Ovary (tissue), 9 donors: ENCODE measurements around the gene FSD1L. TPM values are rescaled to one million over a fixed set of nuclear protein-coding genes. Genes with fewer than 3 reads are reported as not detected.

Source experiments
- DNase-seq, 5 donors: peaks; one replicate each; pipeline ENCODE4 v3.0.0-alpha.2; 2019 to 2020
- H3K27ac ChIP-seq, 2 donors: fragments of 200-600 bp; one replicate each; pipeline versions ENCODE4 v1.5.1 to v1.8.0; 2019 to 2022
- H3K27me3 ChIP-seq: fragments of 200-600 bp; one replicate; pipeline ENCODE4 v1.8.0; 2022
- H3K36me3 ChIP-seq: fragments of 200-600 bp; sonication (generic); one replicate; pipeline ENCODE4 v1.5.1; 2019
- H3K4me1 ChIP-seq: one replicate; pipeline ENCODE4 v1.8.1; 2013; ENCODE audit warnings: mild to moderate bottlenecking, moderate library complexity; ENCODE audit not compliant: insufficient read depth
- H3K4me3 ChIP-seq: fragments of 200-600 bp; sonication (generic); one replicate; pipeline ENCODE4 v1.5.1; 2017
- H3K9me3 ChIP-seq, 2 donors: fragments of 200-600 bp in 1 of 2; sonication (generic) in 1 of 2; one replicate each; pipeline versions ENCODE4 v1.5.1 to v1.8.1; 2013 to 2019; ENCODE audit warnings: mild to moderate bottlenecking in 1 of 2, moderate library complexity in 1 of 2
- EP300 ChIP-seq: sonication (generic); formaldehyde crosslinking; IDR thresholded peaks from one replicate; pipeline ENCODE4 v1.6.1; 2017; ENCODE audit warnings: antibody characterized with exemption
- POLR2A ChIP-seq: fragments of 450-650 bp; IDR thresholded peaks from one replicate; pipeline ENCODE4 v1.6.1; 2017; ENCODE audit warnings: antibody characterized with exemption, mild to moderate bottlenecking, moderate library complexity
- WGBS, 3 donors: extraction: QIAGEN DNeasy Blood & Tissue Kit in 1 of 3; methylation state at CpG; one replicate each; pipeline versions ENCODE4 v1.1.5 to v1.1.7; 2013 to 2017; 5-methylcytosine and 5-hydroxymethylcytosine counted together
- intact Hi-C, 4 donors: fragments of 100-400 bp; cut with DNase I; formaldehyde crosslinking; loops; one replicate each; pipeline versions ENCODE4 v1.11.0 to v1.15.1; 2022 to 2023
- polyA plus RNA-seq, 2 donors: library from polyadenylated mRNA; stranded (reverse); fragments of 200-250 nt in 1 of 2; fragments of 350-450 nt in 1 of 2; fragmentation: Illumina TruSeq in 1 of 2; extraction: RNeasy Lipid Tissue Mini Kit (QIAGEN cat#74804) in 1 of 2; gene quantifications; one replicate each; pipeline ENCODE4 v1.2.3, GENCODE V29; 2013 to 2014
- total RNA-seq, 7 donors: library from RNA; depleted of rRNA in 2 of 7; stranded (reverse); fragments of >200 nt in 2 of 7; fragmentation: NEBNext Ultra II Directional in 3 of 7; extraction: Animal tissue kit (Norgen Biotek cat#: 25700) in 3 of 7; gene quantifications; one replicate each; pipeline versions ENCODE4 v1.1.0 to v1.2.4, GENCODE V29; 2016 to 2023
- TF ChIP-seq, protein P1 (sequence below), 3 donors: fragments of 450-650 bp in 2 of 3; fragments of 200-600 bp in 1 of 3; IDR thresholded peaks; one replicate each; pipeline versions ENCODE4 v1.5.1 to v1.8.0; 2016 to 2022; ENCODE audit warnings: antibody characterized with exemption in 3 of 3, mild to moderate bottlenecking in 1 of 3
- donor health status: DM: no; HTN: no; CAD: no; lungs with moderate emphysema.
- donor health status: DM: no; HTN: no; CAD: no.
- donor health status: Bipolar disorder and iron deficiency.
- donor health status: DM: yes; HTN: yes; CAD: no.
- donor health status: DM: no; HTN: no; CAD: no.
- donor health status: DM: yes; HTN: yes; CAD: no.

FSD1L gene
- total and polyA plus RNA-seq, 9 donors = 1.4 to 7.6 (median 4.0) TPM

DNA sequence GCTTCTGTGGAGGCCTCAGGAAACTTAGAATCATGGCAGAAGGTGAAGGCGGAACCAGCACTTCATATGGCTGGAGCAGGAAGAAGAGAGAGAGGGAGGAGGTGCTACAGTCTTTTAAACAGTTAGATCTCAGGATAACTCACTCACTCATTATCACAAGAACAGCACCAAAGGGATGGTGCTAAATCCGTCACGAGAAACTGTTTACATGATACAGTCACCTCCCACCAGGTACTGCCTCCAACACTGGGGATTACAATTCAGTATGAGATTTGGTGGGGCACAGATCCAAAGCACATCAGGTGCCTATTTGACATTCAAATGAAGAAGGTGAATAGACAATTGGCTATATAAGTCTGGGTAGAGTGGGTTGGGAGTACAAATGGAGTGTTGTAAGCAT lies 145.3 kb downstream of the FSD1L start:
- DNase-seq = no peak
- Histone ChIP-seq H3K4me1 (no peaks in the 10 kb centered on the region), H3K27ac (no peak overlapping the region), H3K36me3 (no peaks in the 10 kb centered on the region), H3K4me3 (no peak overlapping the region), H3K9me3 (peaks cover 0 to 7% of the 10 kb centered on the region in 2 donors), H3K27me3 (no peaks in the 10 kb centered on the region)
- TF ChIP-seq, protein P1, sequence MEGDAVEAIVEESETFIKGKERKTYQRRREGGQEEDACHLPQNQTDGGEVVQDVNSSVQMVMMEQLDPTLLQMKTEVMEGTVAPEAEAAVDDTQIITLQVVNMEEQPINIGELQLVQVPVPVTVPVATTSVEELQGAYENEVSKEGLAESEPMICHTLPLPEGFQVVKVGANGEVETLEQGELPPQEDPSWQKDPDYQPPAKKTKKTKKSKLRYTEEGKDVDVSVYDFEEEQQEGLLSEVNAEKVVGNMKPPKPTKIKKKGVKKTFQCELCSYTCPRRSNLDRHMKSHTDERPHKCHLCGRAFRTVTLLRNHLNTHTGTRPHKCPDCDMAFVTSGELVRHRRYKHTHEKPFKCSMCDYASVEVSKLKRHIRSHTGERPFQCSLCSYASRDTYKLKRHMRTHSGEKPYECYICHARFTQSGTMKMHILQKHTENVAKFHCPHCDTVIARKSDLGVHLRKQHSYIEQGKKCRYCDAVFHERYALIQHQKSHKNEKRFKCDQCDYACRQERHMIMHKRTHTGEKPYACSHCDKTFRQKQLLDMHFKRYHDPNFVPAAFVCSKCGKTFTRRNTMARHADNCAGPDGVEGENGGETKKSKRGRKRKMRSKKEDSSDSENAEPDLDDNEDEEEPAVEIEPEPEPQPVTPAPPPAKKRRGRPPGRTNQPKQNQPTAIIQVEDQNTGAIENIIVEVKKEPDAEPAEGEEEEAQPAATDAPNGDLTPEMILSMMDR (IDR thresholded peaks at IDR 0.05) = no peak
- TF ChIP-seq POLR2A (no peak), EP300 (no peak)
- intact Hi-C loops = no loop called here
- 80 to 94% (median 88%) methylated on average over 3 of the region's 3 CpGs for WGBS, 3 donors

Other genes starting within 250 kb of the FSD1L start
- gene SLC44A1, start 203.4 kb upstream of the FSD1L start, total RNA-seq = 10 to 100 TPM; 19.1 to 34.7 (median 30.0) TPM
- 10 to 100 TPM in 1 of 2 donors, 1 to 10 TPM in 1; 8.8 to 25.1 TPM for gene SLC44A1, start 203.4 kb upstream of the FSD1L start, polyA plus RNA-seq
- gene FKTN, start 110.1 kb downstream of the FSD1L start, total RNA-seq = 10 to 100 TPM in 6 of 7 donors, 1 to 10 TPM in 1; 9.7 to 19.5 (median 14.3) TPM
- gene FKTN, start 110.1 kb downstream of the FSD1L start, polyA plus RNA-seq = 1 to 10 TPM; 3.8 to 9.9 TPM
- gene TAL2, start 214.4 kb downstream of the FSD1L start, total RNA-seq = 1 to 10 TPM in 1 of 7 donors, under 1 TPM in 1, not detected in 5; 0.52 to 1.0 TPM
- under 1 TPM in 1 of 2 donors, not detected in 1; 0.45 TPM for gene TAL2, start 214.4 kb downstream of the FSD1L start, polyA plus RNA-seq
- gene TMEM38B, start 246.5 kb downstream of the FSD1L start, total RNA-seq = 10 to 100 TPM; 10.1 to 28.5 (median 16.3) TPM
- 10 to 100 TPM; 10.1 to 12.4 TPM for gene TMEM38B, start 246.5 kb downstream of the FSD1L start, polyA plus RNA-seq